GM13977 (cell line): Measurements from ENCODE around the gene ANKS1A.
"Not testable (repeated sequence)": the region's sequence is repeated elsewhere in the genome, so short reads cannot be mapped to it uniquely, and the experiment has no call there.

Source experiments
- DNase-seq: peaks from one replicate; pipeline ENCODE4 v3.0.0; 2012; ENCODE audit warnings: low spot score
- CTCF ChIP-seq: IDR thresholded peaks from 2 replicates; pipeline ENCODE4 v1.5.1; 2012; ENCODE audit warnings: mild to moderate bottlenecking, control low read depth; ENCODE audit not compliant: insufficient read depth; ENCODE audit errors: extremely low read depth, missing control alignments
- in situ Hi-C: fragments of 300-500 bp; cut with MboI; formaldehyde crosslinking; loops from one replicate; pipeline ENCODE4 v1.12.0; 2022; ENCODE audit warnings: low sequenced_read_pairs, low pct_unique_long_range_greater_than_20kb, mixed read lengths, inconsistent platforms; ENCODE audit not compliant: unreplicated experiment

The ANKS1A gene

GRCh38 chr6:34929241-34929978 is 40.4 kb downstream of the ANKS1A start:
- in situ Hi-C loops, result no loop called here
- no peak for TF ChIP-seq CTCF
- DNase-seq, result no peak

- in situ Hi-C loops, result no loop called here
- no peak for TF ChIP-seq CTCF
- DNase-seq, result no peak
Observed at GRCh38 chr6:34930221-34930620, 41.2 kb downstream of the ANKS1A start.

- DNase-seq, in situ Hi-C loops: not testable (repeated sequence)
Observed at GRCh38 chr6:34932202-34932601, 43.1 kb downstream of the ANKS1A start.

GRCh38 chr6:34934516-34934915 is 45.5 kb downstream of the ANKS1A start:
- no peak for DNase-seq
- in situ Hi-C loops, result no loop called here
- TF ChIP-seq CTCF, result no peak

- no peak for DNase-seq
- in situ Hi-C loops, result no loop called here
- no peak for TF ChIP-seq CTCF
Observed at GRCh38 chr6:34938268-34938667, 49.2 kb downstream of the ANKS1A start.

- no peak for TF ChIP-seq CTCF
- in situ Hi-C loops, result no loop called here
- DNase-seq, result no peak
Observed at GRCh38 chr6:34940030-34940434, 51.0 kb downstream of the ANKS1A start.

- no peak for DNase-seq
- in situ Hi-C loops, result no loop called here
- no peak for TF ChIP-seq CTCF
Observed at GRCh38 chr6:34941421-34941820, 52.4 kb downstream of the ANKS1A start.
